ENCODE data around the gene BEGAIN.

Gene BEGAIN

GRCh38 chr14:100599981-100600380 lies 12.8 kb upstream of the BEGAIN start:
- no peak for DNase-seq

DNA sequence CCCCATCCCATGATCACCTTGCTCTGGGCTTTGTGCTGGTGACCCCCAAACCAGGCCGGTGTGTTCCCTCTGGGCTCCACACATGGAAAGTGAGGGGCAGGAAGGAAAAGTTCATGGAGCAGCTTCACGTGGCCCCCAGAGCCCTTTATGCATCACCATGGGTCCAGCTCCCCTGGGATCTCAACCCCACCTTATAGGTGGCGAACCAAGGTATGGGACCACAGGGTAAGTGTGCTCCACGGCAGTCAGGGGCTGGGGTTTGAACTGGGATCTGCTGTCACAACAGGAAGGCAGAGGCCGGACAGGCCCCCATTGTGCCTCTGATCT lies 7.4 kb upstream of the BEGAIN start:
- DNase-seq: no peak

- no peak for DNase-seq
Observed at GRCh38 chr14:100593751-100594624, 6.8 kb upstream of the BEGAIN start.

GRCh38 chr14:100592972-100593371 lies 5.8 kb upstream of the BEGAIN start:
- no peak for DNase-seq

DNA sequence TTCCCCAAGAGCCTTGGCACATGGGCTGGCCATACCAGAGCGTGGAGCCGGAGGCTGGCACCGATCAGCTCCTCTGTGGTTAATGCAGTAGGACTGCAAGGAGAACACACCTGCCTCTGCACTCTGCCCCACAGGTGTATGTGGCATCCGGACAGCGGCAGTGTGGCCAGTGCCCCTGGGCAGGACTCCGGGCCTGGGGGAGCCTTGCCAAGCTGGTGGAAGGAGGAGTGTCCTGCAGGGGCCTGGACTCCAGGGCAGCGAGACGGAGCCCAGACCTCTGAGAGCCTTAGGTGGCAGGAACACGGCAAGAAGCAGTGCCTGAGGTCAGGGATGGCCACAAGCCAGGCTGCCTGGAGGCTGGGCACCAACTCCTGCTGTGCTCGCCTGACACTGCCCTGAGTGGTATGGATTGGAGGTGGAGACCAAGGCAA lies 5.3 kb upstream of the BEGAIN start:
- DNase-seq: no peak

DNA sequence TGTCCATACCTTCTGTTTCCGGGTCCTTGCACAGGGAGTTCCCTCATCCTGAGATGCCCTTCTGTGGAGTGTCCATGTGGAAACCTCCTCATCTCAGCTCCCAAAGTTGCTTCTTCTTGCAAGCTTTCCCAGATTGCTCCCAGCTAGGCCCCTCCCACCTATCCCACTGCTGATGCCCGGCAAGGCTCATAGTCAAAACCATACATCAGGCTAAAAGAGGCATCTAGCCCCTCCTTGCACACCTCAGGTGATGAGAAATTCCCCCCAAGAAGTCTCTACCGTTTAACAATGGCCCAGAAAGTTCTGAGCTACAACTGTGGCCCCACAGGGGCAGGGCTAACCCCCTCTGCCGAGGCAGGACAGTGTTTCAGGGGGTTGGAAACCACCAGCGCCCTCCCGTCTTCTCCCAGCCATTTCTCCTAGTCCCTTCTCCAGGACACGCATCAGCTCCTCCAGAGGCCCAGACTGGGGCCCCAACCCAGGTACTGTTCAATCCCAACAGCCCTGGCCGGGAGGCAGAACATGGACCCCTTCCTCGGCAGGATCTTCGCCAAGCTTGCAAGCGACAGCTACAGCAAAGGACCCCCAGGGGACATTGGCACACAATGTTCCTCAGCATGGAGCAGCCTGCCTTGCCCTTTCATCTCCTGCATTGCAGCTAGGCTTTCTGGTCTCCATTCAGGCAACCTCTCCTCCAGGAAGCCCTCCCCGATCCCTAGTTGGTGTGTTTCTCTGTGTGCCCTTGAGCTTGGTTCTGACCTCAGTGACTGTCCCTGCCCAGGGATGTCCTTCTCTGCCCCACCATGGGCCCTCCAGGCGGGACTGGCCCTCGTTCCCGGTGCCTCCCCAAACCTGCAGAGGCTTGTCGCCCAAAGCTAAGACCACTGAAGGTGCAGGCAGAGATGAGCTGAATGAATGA lies 4.5 kb upstream of the BEGAIN start:
- DNase-seq: no peak

DNA sequence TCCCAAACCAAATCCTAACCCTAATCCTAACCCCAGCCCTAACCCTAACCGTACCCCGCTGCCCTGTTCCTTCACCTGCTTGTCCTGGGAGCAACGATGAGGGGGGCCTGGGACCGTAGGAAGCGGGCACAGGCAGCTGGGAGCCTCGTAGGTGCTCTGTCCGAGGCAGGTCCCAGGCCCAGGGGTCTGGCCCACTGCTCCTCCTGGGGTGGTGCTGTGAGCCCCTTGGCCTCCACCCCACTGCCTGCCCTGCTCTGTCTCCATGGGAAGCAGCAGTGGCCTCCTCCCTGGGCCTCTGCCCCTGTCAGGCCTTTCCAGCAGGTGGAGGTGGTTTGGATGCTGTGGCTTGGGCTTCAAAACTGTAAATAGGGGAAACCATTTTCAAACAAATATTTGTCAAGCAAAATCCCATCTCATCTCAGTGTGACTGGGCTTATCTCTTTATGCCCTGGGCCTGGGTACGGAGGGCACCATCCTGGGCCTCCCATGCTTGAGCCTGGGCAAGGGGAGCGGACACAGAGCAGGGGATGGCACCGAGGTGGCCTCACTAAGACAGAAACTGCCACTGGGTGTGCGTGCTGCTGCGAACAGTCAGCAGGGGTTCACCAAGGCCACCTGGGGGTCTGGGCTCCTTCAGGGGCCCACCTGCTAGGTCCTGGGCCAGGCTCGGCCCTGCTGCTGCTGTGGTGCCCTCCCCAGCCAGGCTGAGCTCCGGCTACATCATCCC lies 3.7 kb upstream of the BEGAIN start:
- DNase-seq: no peak

DNA sequence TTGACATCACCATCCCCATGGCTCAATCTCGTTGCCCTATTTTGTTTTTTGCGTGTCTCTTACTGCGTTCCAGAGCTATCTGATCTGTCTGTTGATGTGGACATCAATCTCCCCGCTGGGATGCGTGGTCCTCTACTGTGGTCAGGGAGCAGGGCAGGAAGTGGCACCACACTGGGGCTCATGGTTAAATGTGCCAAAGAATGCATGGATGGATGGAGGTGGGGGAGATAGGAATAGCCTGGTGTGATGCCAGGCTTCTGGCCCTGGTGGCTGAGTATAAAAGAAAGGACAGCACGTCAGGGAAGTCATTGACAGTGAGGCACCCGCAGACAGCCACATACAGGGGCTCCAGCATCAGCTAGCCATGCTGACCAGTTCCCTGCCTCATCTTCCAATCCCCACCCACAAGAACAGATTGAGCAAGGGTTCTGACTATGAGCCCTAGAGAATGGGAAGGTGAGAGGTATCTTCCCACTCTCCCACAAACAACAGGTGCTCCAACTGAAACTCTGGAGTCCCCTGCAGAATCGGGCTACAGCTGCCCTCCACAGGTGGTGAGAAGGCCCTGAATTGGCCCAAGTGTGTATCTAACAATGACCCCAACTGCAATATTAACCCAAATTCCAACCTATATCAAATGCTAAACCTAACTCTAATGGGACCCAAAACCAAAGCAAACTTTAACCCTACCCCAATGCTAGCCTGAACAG lies 2.7 kb upstream of the BEGAIN start:
- no peak for DNase-seq

DNA sequence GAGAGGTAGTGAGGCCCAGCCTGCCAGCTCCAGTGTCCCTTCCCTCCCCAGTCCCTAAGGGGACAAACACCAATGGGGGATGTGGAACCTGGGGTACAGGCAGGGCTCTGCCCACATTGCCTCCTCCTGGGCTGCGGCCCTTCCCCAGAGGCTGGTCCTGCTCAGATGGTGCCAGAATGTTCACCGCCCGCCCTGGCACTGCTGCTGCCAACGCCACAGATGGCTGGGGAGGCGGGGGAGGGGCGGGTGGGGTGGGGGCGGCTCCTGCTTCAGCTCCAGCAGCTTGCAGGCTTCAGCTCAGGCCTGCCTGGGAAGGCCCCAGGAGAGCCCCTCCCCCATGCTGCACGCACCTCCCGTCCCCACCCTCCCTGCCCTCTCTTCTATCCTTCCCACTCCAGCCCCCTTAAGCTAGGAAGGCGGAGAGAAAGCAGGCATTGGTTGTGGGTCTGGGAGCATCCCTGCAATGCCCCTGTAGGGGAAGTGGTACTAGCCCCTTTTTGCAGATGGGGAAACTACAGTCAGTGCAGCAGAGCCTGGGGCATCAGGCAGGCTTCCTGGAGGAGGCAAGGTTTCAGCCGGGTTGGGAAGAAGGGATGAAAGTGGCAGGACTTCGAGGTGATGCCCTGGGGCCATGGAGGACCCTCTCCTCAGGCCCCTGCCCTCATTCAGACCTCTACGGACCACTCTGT lies 2.0 kb upstream of the BEGAIN start:
- no peak for DNase-seq

DNA sequence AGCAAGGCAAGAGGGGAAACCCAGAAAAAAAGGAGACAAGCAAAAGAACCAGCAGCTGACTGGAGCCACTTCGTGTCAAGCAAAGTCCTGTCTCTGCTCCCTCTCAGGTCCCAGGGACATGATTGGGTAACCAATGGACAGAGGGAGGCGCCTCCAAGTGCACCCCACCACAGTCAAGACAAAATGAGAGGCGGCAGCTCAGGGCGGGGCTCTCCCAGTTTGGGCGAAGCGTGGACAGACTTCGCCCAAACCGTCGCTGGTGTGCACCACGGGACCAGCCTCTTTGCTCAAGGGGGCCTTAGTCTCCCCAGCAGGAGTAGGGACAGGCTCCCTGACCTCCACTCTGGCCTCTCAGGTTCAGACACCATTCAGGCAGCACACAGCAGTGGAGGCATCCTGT lies 1.5 kb upstream of the BEGAIN start:
- DNase-seq: no peak

GRCh38 chr14:100587763-100588411 lies 670 bp upstream of the BEGAIN start:
- DNase-seq: no peak

GRCh38 chr14:100586403-100587085 lies 673 bp downstream of the BEGAIN start:
- DNase-seq: no peak

GRCh38 chr14:100586153-100586402 lies 1.1 kb downstream of the BEGAIN start:
- DNase-seq: no peak

- DNase-seq: no peak
Observed at GRCh38 chr14:100585448-100586152, 1.6 kb downstream of the BEGAIN start.

DNA sequence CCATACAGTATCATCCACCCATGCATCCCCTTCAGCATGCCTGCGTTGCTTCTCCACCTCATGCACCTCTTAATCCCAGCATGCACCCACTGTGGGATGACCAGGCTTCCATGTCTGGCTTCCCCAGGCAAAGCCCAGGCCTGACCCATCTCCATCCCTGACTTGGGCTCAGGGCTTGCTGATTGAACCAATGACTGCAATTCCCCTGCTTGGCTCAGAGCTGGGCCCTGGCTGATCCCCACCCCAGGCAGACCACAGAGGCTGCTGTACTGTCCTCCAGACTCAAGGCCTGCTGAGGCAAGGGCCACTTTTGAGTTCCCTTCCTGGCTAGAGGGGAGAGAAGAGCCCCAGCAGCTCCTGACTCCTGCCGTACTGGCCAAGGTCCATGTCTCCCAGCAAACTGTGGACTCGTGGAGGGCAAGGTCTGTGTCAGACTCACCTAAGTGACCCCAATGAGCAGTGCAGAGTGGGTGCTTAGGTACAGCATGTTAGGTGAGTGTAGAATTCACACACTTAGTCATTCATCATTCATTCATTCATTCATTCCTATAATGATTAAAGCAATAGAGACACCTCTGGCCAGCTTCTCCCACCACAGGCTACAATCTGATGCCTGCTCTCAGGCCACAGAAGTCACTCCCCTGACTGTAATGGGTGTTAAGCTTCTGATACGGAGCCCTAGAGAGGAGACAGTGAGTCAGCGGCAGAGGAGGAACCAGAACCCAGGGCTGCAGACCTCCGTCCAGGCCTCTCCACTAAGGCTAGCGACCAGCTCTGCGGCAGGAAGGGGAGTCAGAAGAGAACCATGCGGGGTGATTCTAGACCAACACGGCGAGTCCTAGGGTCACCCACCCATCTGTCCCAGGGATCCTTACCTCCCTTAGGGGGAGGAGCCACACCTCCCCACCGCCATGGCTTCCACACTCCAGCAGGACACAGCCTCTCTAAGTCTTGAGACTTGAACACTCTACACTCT lies 2.9 kb downstream of the BEGAIN start:
- DNase-seq: no peak

DNA sequence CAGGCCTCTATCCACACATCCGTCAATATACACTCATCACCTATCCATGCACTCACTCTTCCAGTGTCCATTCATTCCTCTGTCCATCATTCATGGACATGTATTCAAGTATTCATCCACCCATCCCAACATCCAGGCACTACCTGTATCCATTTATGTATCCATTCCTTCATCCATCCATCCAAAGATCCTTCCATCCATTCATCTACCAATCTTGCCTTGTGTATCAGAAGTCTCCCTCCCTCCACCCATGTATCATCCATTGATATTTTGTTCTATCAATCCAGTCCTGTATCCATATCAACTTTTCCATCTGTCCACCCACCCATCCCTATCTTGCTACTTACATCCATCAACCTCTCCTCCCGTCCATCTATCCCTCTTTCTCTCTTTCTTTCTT lies 4.0 kb downstream of the BEGAIN start:
- no peak for DNase-seq

DNA sequence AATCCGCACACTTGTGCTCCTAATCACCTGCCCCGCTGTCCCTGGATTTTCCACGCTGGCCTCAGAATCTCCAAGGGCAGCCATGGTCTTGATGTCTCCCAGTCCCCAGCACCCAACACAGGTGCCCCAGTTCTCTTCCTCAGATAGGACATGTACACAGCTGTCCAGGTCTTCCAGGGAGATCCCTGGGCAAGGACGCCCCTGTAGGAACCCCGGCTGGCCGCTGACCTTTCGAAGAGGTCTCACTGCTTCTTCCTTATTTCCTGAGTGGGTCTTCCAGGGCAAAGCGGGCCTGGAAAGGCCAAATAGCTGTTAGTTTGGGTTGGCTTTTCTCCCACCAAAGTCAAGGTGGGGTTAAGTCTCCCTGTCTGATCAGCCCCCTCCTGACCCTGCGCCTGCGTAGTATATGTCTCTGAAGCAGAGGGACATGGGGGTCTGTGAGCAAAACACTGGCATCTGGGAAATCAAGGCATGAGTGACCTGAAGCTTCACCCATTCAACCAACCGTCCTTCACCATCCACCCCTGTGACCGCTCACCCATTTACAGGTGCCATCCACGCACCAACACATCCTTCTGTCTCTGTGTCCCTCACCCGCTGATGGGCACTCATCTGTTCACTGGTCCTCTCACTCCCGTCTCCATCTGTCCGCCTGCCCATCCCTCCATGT lies 4.6 kb downstream of the BEGAIN start:
- DNase-seq: no peak

DNA sequence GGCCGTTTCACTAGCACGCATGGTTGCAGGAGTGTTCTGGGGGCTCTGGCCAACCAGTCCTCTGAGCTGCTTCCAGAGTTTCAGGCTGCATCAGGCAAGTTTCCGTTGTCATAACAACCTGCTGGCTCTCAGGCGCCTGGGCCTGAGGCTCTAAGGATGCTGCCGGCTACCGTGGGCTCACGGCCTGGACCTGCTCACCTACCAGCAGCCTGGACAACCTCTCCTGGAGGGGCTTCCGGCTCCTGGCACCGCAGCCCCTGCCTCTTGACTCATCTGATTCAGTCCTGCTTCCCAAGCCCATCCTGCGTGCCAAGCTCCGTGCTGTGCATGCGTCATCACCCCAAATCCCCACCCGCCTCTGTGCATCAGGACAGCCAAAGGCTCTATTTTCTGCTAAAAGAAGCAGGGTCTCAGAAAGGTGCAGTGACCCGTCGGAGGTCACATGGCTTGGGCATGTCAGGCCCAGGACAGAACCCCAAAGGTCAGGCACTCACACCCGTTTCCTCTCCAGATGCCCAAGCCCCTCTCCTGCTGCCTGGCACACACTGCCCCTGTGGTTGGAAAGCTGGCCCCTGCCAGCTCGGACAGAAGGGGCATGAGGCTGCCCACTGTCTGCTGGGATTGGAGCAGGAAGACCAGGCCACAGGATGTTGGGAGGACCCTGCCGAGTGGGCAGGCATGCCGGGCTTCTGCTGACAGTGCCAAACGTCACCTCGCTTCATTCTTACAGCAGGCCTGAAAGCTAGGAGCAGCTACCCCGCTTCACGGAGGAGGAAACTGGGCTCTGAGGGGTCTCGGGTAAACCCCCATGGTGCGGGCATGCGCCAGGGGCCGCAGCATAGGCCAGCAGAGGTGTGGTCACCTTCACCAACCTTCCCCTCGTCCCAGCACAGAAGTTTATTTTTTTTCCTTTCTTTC lies 5.7 kb downstream of the BEGAIN start:
- no peak for DNase-seq
